K562 (cell line): Measurements from ENCODE around the gene METTL8. TPM values are rescaled to one million over a fixed set of nuclear protein-coding genes. Genes with fewer than 3 reads are reported as not detected.

Source experiments
- ATAC-seq: fragments of 200-7000 bp; cut with Tn5 transposase; 3 replicates; pipeline ENCODE4 v1.9.1; 2020; ENCODE audit warnings: moderate library complexity
- BruUV-seq: library from RNA; stranded (reverse); fragments of 400-500 nt; replicated peaks from 2 replicates; lab custom pipeline; 2021; lab: Mats Ljungman, UMichigan
- CTCF ChIA-PET: fragments of 300-600 bp; formaldehyde crosslinking; extraction: SDS; loops from one replicate; lab custom pipeline; 2021; ENCODE audit warnings: low intra/inter-chr PET ratio; lab: Yijun Ruan, JAX
- POLR2A ChIA-PET: fragments of 300-600, 350-650 bp; sonication (Branson Sonifier 250); formaldehyde crosslinking; extraction: SDS; loops from one replicate; lab custom pipeline; 2021; ENCODE audit warnings: antibody characterized with exemption, inconsistent platforms; lab: Yijun Ruan, JAX
- DNase-seq, 4 experiments: peaks; one replicate each; pipeline versions ENCODE4 v3.0.0 to v3.0.0-alpha.2; 2011 to 2018; ENCODE audit warnings: low spot score in 3 of 4, mixed read lengths in 3 of 4; ENCODE audit errors: extremely low read depth in 1 of 4
- FAIRE-seq: peaks from 2 replicates; lab custom pipeline; 2011; peaks lifted over from hg19 to GRCh38; lab: Jason Lieb, UNC
- H2AFZ ChIP-seq: 2 replicates; pipeline ENCODE4 v1.6.0; 2011; ENCODE audit warnings: low read depth, low read length, control low read depth, inconsistent platforms
- H3K27ac ChIP-seq: fragments of 200-600 bp; 3 replicates; pipeline ENCODE4 v1.8.0; 2011; ENCODE audit warnings: low read depth, mild to moderate bottlenecking, control low read depth, inconsistent platforms, low read length, moderate library complexity, mixed read lengths; ENCODE audit errors: extremely low read depth
- H3K27me3 ChIP-seq, 2 experiments: fragments of 300-600 bp in 1 of 2; 2 replicates in 1 of 2; 3 replicates in 1 of 2; pipeline versions ENCODE4 v1.6.0 to v1.8.0; 2011; ENCODE audit warnings: inconsistent platforms in 2 of 2, low read length in 2 of 2, mild to moderate bottlenecking in 1 of 2, mixed read lengths in 1 of 2, moderate library complexity in 1 of 2; ENCODE audit not compliant: control insufficient read depth in 2 of 2, insufficient read depth in 2 of 2
- H3K36me3 ChIP-seq: fragments of 300-600 bp; 3 replicates; pipeline ENCODE4 v1.8.0; 2011; ENCODE audit warnings: mild to moderate bottlenecking, low read length, inconsistent platforms; ENCODE audit not compliant: control insufficient read depth, insufficient read depth
- H3K4me1 ChIP-seq, 2 experiments: fragments of 200-600 bp in 1 of 2; replicated peaks in 1 of 2; 2 replicates in 1 of 2; 3 replicates in 1 of 2; pipeline versions ENCODE4 v1.5.1 to v1.8.0; 2011; ENCODE audit warnings: inconsistent platforms in 2 of 2, low read length in 2 of 2, mild to moderate bottlenecking in 1 of 2, mixed read lengths in 1 of 2, moderate library complexity in 1 of 2; ENCODE audit not compliant: control insufficient read depth in 2 of 2, insufficient read depth in 2 of 2
- H3K4me2 ChIP-seq: 2 replicates; pipeline ENCODE4 v1.6.1; 2011; ENCODE audit warnings: low read length, control low read depth, inconsistent platforms, mixed read lengths; ENCODE audit not compliant: insufficient read depth
- H3K4me3 ChIP-seq: fragments of 200-600 bp; sonication (generic), shearing (Covaris generic); 2 replicates; pipeline ENCODE4 v1.5.1; 2016; ENCODE audit warnings: control low read depth, inconsistent platforms
- H3K79me2 ChIP-seq: fragments of 200-600 bp; 3 replicates; pipeline ENCODE4 v1.8.0; 2011; ENCODE audit warnings: low read length, inconsistent platforms; ENCODE audit not compliant: control insufficient read depth, insufficient read depth
- H3K9ac ChIP-seq, 2 experiments: 2 replicates each; pipeline versions ENCODE4 v1.6.0 to v1.6.1; 2011; ENCODE audit warnings: low read depth in 2 of 2, low read length in 2 of 2, control low read depth in 1 of 2, inconsistent platforms in 1 of 2, mild to moderate bottlenecking in 1 of 2, mixed read lengths in 1 of 2; ENCODE audit not compliant: insufficient read depth in 1 of 2
- H3K9me1 ChIP-seq: one replicate; pipeline ENCODE4 v1.6.0; 2011; ENCODE audit warnings: inconsistent platforms, mild to moderate bottlenecking, low read length, moderate library complexity; ENCODE audit not compliant: control insufficient read depth, insufficient read depth
- H3K9me3 ChIP-seq: replicated peaks from 2 replicates; pipeline ENCODE4 v1.5.1; 2011; ENCODE audit warnings: low read depth, low read length, inconsistent platforms; ENCODE audit not compliant: control insufficient read depth, insufficient read depth
- H4K20me1 ChIP-seq: replicated peaks from 2 replicates; pipeline ENCODE4 v1.6.1; 2011; ENCODE audit warnings: low read length, inconsistent platforms, mixed read lengths; ENCODE audit not compliant: control insufficient read depth, insufficient read depth
- CAMTA2 ChIP-seq: fragments of 250-450 bp; sonication (Bioruptor Pico); conservative IDR thresholded peaks from 2 replicates; pipeline ENCODE4 v1.5.1; 2022
- CCAR2 ChIP-seq: fragments of 200-400 bp; formaldehyde crosslinking; IDR thresholded peaks from 2 replicates; pipeline ENCODE4 v1.6.1; 2017; ENCODE audit warnings: mild to moderate bottlenecking, low read depth, low read length
- GABPB1 ChIP-seq: sonication (generic); formaldehyde crosslinking; IDR thresholded peaks from 2 replicates; pipeline ENCODE4 v1.8.0; 2022; ENCODE audit warnings: mild to moderate bottlenecking, missing genetic modification reagents
- MYBL2 ChIP-seq, 2 experiments: fragments of 450-650 bp in 1 of 2; sonication (generic) in 1 of 2; formaldehyde crosslinking in 1 of 2; IDR thresholded peaks; 2 replicates each; pipeline versions ENCODE4 v1.6.1 to v1.8.1; 2017 to 2022; ENCODE audit warnings: borderline replicate concordance in 1 of 2, inconsistent platforms in 1 of 2, low read depth in 1 of 2, mild to moderate bottlenecking in 1 of 2, missing genetic modification reagents in 1 of 2, moderate library complexity in 1 of 2
- POU5F1 ChIP-seq: fragments of 150-350 bp; IDR thresholded peaks from 2 replicates; pipeline ENCODE4 v1.6.1; 2014; ENCODE audit warnings: borderline replicate concordance, low read length, low read depth, mild to moderate bottlenecking; ENCODE audit not compliant: partially characterized antibody
- SAFB2 ChIP-seq: fragments of 200-400 bp; formaldehyde crosslinking; IDR thresholded peaks from 2 replicates; pipeline ENCODE4 v1.6.1; 2018; ENCODE audit warnings: borderline replicate concordance, low read length, low read depth, moderate library complexity; ENCODE audit not compliant: severe bottlenecking
- SMAD3 ChIP-seq: fragments of 450-650 bp; formaldehyde crosslinking; conservative IDR thresholded peaks from 2 replicates; pipeline ENCODE4 v1.4.0; 2020; ENCODE audit warnings: mild to moderate bottlenecking
- ZFP1 ChIP-seq: fragments of 450-650 bp; formaldehyde crosslinking; IDR thresholded peaks from 2 replicates; pipeline ENCODE4 v1.4.0; 2020; ENCODE audit warnings: mild to moderate bottlenecking, mixed read lengths
- WGBS: fragments of 100-300 bp; shearing (Covaris generic); methylation state at CpG from one replicate; pipeline ENCODE4 v1.1.6; 2016; ENCODE audit warnings: low coverage, mixed read lengths; ENCODE audit not compliant: insufficient coverage; ENCODE audit errors: missing lambda C conversion rate; 5-methylcytosine and 5-hydroxymethylcytosine counted together
- in situ Hi-C: fragments of 300-500 bp; cut with MboI; formaldehyde crosslinking; loops from 4 replicates; pipeline ENCODE4 v1.15.0; 2018; ENCODE audit warnings: inconsistent platforms, mixed read lengths
- intact Hi-C: fragments of 100-400 bp; cut with micrococcal nuclease; formaldehyde crosslinking; loops from 2 replicates; pipeline ENCODE4 v1.14.2; 2022
- polyA plus RNA-seq, 8 experiments: library from polyadenylated mRNA; depleted of rRNA in 4 of 8; stranded (reverse) in 5 of 8; unstranded in 3 of 8; fragments of >200 nt; fragmentation: Nextera tagmentation in 2 of 8; fragmentation: Illumina TruSeq in 1 of 8; extraction: Ambion mirVana in 2 of 8; extraction: Trizol in 1 of 8; gene quantifications; 2 replicates each; pipeline versions ENCODE4 v1.2.1 to v1.2.3, GENCODE V29; 2011 to 2014; ENCODE audit warnings: inconsistent platforms in 1 of 8, missing spikeins in 1 of 8
- total RNA-seq, 7 experiments: library from RNA; depleted of rRNA in 6 of 7; stranded (reverse); fragments of >200 nt in 6 of 7; fragmentation: Illumina TruSeq in 2 of 7; extraction: Trizol in 2 of 7; gene quantifications; 2 replicates each; pipeline versions ENCODE4 v1.2.1 to v1.2.3, GENCODE V29; 2011 to 2021; ENCODE audit warnings: low replicate concordance in 1 of 7
- TF ChIP-seq, protein P1 (sequence below): fragments of 150-350 bp; conservative IDR thresholded peaks from 2 replicates; pipeline ENCODE4 v1.6.1; 2014; ENCODE audit warnings: low read length
- TF ChIP-seq, protein P2 (sequence below), 2 experiments: fragments of 450-650 bp; IDR thresholded peaks; 2 replicates each; pipeline ENCODE4 v1.6.1; 2018; ENCODE audit warnings: mild to moderate bottlenecking in 2 of 2, low read depth in 1 of 2; ENCODE audit not compliant: partially characterized antibody in 2 of 2

Gene METTL8
- total and polyA plus RNA-seq, 9 of the 15 experiments (the other 6 are each of a cell fraction or from before 2014, with no cell fraction given), result 12.9 to 52.6 (median 33.7) TPM

DNA sequence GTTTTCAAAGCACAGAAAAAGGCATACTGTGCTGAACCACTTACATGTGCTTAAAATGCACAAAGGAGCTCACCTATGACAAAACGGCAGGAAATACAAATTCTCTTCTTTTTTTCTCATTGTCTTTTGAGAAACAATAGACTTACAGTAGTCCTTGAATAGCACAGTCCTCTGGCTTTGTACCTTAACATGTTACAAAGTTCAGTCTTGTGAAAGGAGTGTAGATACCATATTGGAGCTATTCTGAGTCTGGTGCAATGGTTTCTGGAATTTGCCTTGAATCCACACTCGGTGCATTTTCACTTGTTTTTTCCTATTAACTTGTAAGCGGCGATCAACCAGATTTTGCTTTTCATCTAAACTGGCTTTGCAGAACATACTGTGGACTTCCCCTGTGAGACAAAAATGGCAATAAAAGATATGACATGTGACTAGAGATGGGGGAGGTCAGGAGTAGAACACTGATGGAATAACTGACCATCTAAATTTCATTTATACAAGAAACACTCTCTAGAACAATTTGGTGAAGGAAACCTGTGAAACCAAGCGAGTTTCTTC is 109.7 kb downstream of the METTL8 start:
- H3K4me1 ChIP-seq, result no peaks in the 10 kb centered on the region
- H4K20me1 ChIP-seq, result no peaks in the 10 kb centered on the region
- no peak overlapping the region for H3K9ac ChIP-seq
- CTCF ChIA-PET, result interaction anchor here (0.6 kb wide), 1 partner anchor 351 kb away, joined by 4 read pairs; no protein-coding TSS in a partner anchor
- DNase-seq (no peak), ATAC-seq (no peak), FAIRE-seq (no peak)
- H3K4me3 ChIP-seq, result no peak overlapping the region
- H3K36me3 ChIP-seq, result peaks cover 23% of the 10 kb centered on the region; the same call in 1 of the 3 replicates
- H3K27ac ChIP-seq, result no peak overlapping the region
- 76% methylated on average over 5 of the region's 5 CpGs for WGBS
- no peak overlapping the region for H2AFZ ChIP-seq
- H3K27me3 ChIP-seq, result no peaks in the 10 kb centered on the region
- no peaks in the 10 kb centered on the region for H3K9me3 ChIP-seq
- POLR2A ChIA-PET, result interaction anchor here (1.3 kb wide), 1 partner anchor 10 kb away, joined by 3 read pairs; no protein-coding TSS in a partner anchor
- no peaks in the 10 kb centered on the region for H3K9me1 ChIP-seq
- no peaks in the 10 kb centered on the region for H3K79me2 ChIP-seq
- intact Hi-C loops (no loop called here), in situ Hi-C loops (no loop called here)
- H3K4me2 ChIP-seq, result no peak overlapping the region
- no TSS peak for BruUV-seq
- TF ChIP-seq ZFP1 (CRISPR knock-in tag) (no peak), CAMTA2 (CRISPR knock-in tag) (no peak), CCAR2 (no peak), POU5F1 (no peak), SMAD3 (no peak), SAFB2 (no peak), GABPB1 (CRISPR knock-in tag) (no peak), MYBL2 (IDR thresholded peaks at IDR 0.05; ENCODE audit: low read depth) (no peak), MYBL2 (CRISPR knock-in tag; IDR thresholded peaks at IDR 0.05; ENCODE audit: borderline replicate concordance) (no peak)
- TF ChIP-seq, protein P1, sequence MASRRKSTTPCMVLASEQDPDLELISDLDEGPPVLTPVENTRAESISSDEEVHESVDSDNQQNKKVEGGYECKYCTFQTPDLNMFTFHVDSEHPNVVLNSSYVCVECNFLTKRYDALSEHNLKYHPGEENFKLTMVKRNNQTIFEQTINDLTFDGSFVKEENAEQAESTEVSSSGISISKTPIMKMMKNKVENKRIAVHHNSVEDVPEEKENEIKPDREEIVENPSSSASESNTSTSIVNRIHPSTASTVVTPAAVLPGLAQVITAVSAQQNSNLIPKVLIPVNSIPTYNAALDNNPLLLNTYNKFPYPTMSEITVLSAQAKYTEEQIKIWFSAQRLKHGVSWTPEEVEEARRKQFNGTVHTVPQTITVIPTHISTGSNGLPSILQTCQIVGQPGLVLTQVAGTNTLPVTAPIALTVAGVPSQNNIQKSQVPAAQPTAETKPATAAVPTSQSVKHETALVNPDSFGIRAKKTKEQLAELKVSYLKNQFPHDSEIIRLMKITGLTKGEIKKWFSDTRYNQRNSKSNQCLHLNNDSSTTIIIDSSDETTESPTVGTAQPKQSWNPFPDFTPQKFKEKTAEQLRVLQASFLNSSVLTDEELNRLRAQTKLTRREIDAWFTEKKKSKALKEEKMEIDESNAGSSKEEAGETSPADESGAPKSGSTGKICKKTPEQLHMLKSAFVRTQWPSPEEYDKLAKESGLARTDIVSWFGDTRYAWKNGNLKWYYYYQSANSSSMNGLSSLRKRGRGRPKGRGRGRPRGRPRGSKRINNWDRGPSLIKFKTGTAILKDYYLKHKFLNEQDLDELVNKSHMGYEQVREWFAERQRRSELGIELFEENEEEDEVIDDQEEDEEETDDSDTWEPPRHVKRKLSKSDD, result no peak
- TF ChIP-seq, protein P2, sequence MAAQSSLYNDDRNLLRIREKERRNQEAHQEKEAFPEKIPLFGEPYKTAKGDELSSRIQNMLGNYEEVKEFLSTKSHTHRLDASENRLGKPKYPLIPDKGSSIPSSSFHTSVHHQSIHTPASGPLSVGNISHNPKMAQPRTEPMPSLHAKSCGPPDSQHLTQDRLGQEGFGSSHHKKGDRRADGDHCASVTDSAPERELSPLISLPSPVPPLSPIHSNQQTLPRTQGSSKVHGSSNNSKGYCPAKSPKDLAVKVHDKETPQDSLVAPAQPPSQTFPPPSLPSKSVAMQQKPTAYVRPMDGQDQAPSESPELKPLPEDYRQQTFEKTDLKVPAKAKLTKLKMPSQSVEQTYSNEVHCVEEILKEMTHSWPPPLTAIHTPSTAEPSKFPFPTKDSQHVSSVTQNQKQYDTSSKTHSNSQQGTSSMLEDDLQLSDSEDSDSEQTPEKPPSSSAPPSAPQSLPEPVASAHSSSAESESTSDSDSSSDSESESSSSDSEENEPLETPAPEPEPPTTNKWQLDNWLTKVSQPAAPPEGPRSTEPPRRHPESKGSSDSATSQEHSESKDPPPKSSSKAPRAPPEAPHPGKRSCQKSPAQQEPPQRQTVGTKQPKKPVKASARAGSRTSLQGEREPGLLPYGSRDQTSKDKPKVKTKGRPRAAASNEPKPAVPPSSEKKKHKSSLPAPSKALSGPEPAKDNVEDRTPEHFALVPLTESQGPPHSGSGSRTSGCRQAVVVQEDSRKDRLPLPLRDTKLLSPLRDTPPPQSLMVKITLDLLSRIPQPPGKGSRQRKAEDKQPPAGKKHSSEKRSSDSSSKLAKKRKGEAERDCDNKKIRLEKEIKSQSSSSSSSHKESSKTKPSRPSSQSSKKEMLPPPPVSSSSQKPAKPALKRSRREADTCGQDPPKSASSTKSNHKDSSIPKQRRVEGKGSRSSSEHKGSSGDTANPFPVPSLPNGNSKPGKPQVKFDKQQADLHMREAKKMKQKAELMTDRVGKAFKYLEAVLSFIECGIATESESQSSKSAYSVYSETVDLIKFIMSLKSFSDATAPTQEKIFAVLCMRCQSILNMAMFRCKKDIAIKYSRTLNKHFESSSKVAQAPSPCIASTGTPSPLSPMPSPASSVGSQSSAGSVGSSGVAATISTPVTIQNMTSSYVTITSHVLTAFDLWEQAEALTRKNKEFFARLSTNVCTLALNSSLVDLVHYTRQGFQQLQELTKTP (IDR thresholded peaks at IDR 0.05; ENCODE audit: low read depth in 1 of 2, partially characterized antibody in 2 of 2), result no peak
